ENCODE results near the gene BTG2.

Gene BTG2

GRCh38 chr1:203276916-203277545 is 28.3 kb upstream of the BTG2 start:
- DNase-seq (ENCODE audit: low spot score): no peak

- DNase-seq (ENCODE audit: low spot score): peak; percentile 78
Observed at GRCh38 chr1:203278082-203278884, 27.0 kb upstream of the BTG2 start.

GRCh38 chr1:203278885-203279406 is 26.4 kb upstream of the BTG2 start:
- DNase-seq (ENCODE audit: low spot score): no peak

- DNase-seq (ENCODE audit: low spot score): no peak
Observed at GRCh38 chr1:203280061-203280460, 25.3 kb upstream of the BTG2 start.

- DNase-seq (ENCODE audit: low spot score): no peak
Observed at GRCh38 chr1:203281033-203281432, 24.3 kb upstream of the BTG2 start.

GRCh38 chr1:203281851-203282661 is 23.3 kb upstream of the BTG2 start:
- no peak for DNase-seq (ENCODE audit: low spot score)

- no peak for DNase-seq (ENCODE audit: low spot score)
Observed at GRCh38 chr1:203282720-203283542, 22.4 kb upstream of the BTG2 start.

- no peak for DNase-seq (ENCODE audit: low spot score)
Observed at GRCh38 chr1:203283597-203283996, 21.7 kb upstream of the BTG2 start.

GRCh38 chr1:203284411-203285123 is 20.8 kb upstream of the BTG2 start:
- DNase-seq (ENCODE audit: low spot score): no peak

GRCh38 chr1:203286161-203286984 is 18.9 kb upstream of the BTG2 start:
- no peak for DNase-seq (ENCODE audit: low spot score)

- DNase-seq (ENCODE audit: low spot score): no peak
Observed at GRCh38 chr1:203287109-203287893, 18.0 kb upstream of the BTG2 start.

GRCh38 chr1:203287898-203288297 is 17.4 kb upstream of the BTG2 start:
- no peak for DNase-seq (ENCODE audit: low spot score)

GRCh38 chr1:203288400-203288799 is 16.9 kb upstream of the BTG2 start:
- DNase-seq (ENCODE audit: low spot score): no peak

GRCh38 chr1:203289281-203289981 is 15.9 kb upstream of the BTG2 start:
- DNase-seq (ENCODE audit: low spot score): no peak

GRCh38 chr1:203289982-203290260 is 15.4 kb upstream of the BTG2 start:
- DNase-seq (ENCODE audit: low spot score): no peak

- no peak for DNase-seq (ENCODE audit: low spot score)
Observed at GRCh38 chr1:203290261-203291089, 14.8 kb upstream of the BTG2 start.

- no peak for DNase-seq (ENCODE audit: low spot score)
Observed at GRCh38 chr1:203291201-203292096, 13.9 kb upstream of the BTG2 start.
